Activated naive CD8-positive, alpha-beta T cell treated with anti-CD3 and anti-CD28 coated beads, Interleukin-2, amount 50 U/mL, for 16 hours (primary cell): Measurements from ENCODE around the gene VPS26A.
A peak's percentile ranks its signal among the peaks of the same experiment; 100 is the strongest.

Experiments used
- DNase-seq: peaks from one replicate; pipeline ENCODE4 v3.0.0-alpha.2; 2020; ENCODE audit warnings: low read depth, low spot score

VPS26A gene

GRCh38 chr10:69176823-69177222 lies 52.8 kb downstream of the VPS26A start:
- no peak for DNase-seq

- no peak for DNase-seq
These were observed 55.2 kb downstream of the VPS26A start for GRCh38 chr10:69179089-69179742.

DNA sequence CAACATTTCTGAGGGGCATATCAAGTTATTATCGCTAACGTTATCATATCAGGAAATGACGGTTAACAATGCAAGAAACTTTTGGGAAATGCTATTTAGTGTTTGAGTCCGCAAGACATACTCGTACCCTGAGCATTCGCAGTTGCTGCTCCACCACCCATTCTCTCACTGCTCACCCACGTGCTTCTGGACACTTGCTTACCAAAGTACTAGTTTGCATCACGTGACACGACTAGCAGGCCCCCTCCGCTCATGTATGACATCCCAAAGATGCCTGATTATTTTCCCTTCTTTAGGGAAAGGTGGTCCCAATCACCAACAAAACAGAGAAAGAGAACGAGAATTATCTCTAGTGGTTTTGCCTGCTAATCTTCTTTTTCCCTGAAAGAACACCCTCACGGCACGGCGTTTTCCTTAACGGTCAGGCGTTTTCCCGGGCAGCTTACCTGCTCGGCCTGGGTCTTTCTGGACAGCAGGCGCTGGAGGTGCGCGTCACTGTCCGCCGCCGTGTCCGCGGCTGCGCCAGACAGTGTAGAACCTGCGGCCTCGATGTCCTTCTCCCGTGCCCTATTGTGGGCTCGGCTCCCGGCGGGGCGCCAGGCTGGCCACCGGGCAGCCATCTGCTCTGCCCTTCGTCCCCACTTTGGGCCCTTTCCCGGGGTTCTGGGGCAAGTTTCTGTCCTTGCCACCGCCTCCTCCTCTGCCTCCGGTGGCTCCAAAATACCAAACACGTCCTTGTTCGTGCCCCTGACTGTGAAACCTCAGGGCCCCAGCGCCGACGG lies 56.0 kb downstream of the VPS26A start, which contains the start of gene SUPV3L1:
Gene SUPV3L1 (plus strand): TSS at position 492 of the 782 bp plus-strand sequence. CDS start 58 bp downstream, at position 550.
- peak; percentile 66 for DNase-seq

DNA sequence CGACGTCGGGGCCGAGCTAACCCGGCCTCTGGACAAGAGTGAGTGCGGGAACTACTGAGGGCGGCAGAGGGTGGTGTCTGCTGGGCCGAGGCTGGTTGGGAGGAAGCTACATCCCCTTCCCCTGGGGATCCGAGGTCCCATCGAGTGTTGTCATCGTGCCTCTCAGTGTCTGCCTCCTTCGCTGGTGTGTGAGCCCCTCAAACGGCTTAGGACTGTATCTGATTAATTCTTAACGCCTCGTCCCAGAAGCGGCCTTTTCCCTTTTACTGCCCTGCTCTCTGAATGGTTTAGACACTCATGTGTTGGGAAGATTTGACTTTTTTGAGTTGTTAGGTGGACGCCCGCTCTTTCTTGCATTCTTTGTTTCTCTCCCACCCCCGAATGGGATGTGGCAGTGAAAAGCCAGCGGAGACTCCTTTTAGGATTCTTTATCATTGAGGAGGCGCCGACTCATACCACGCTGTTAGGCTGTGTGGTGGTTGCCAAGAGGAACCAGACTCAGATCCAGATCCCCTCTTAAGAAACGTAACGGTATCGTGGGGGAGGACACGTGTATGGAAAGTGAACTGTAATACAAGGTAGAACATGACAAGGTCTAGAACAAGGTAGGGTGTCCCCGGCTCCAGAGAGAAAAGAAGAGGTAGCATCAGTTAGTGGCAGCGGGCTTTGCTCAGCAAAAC lies 56.7 kb downstream of the VPS26A start:
- DNase-seq: no peak

DNA sequence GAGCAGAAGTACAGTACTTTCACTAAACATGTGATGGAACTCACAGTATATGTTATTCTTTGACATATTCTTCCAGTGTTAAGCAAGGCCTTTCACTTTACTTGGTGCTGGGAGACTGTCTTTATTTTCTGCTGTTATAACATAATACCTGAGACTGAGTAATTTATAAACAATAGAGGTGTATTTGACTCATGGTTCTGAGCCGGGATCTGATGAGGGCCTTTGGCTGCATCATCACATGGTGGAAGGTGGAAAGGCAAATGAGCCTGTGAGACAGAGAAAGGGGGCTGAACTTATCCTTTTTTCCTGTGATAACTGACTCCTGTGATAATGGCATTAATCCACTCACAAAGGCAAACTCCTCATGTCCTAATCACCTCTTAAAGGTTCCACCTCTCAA lies 57.5 kb downstream of the VPS26A start:
- DNase-seq: no peak

DNA sequence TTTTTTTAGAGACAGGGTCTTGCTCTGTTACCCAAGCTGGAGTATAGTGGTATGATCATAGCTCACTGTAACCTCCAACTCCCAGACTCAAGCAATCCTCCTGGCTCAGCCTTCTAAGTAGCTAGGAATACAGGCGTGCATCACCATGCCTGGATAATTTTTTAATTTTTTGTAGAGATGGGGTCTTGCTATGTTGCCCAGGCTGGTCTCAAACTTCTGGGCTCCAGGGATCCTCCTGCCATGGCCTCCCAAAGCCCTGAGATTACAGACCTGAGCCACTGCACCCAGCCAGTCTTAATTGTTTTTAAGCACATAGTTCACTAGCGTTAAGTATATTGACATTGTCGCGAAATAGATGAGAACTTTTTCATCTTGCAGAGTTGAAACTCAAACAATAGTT lies 58.0 kb downstream of the VPS26A start:
- DNase-seq: no peak

- DNase-seq: no peak
These were observed 62.5 kb downstream of the VPS26A start for GRCh38 chr10:69186524-69186923.

- DNase-seq: no peak
These were observed 77.1 kb downstream of the VPS26A start for GRCh38 chr10:69201045-69201444.

GRCh38 chr10:69202332-69202731 lies 78.4 kb downstream of the VPS26A start:
- no peak for DNase-seq

GRCh38 chr10:69208761-69209160 lies 84.8 kb downstream of the VPS26A start:
- no peak for DNase-seq

DNA sequence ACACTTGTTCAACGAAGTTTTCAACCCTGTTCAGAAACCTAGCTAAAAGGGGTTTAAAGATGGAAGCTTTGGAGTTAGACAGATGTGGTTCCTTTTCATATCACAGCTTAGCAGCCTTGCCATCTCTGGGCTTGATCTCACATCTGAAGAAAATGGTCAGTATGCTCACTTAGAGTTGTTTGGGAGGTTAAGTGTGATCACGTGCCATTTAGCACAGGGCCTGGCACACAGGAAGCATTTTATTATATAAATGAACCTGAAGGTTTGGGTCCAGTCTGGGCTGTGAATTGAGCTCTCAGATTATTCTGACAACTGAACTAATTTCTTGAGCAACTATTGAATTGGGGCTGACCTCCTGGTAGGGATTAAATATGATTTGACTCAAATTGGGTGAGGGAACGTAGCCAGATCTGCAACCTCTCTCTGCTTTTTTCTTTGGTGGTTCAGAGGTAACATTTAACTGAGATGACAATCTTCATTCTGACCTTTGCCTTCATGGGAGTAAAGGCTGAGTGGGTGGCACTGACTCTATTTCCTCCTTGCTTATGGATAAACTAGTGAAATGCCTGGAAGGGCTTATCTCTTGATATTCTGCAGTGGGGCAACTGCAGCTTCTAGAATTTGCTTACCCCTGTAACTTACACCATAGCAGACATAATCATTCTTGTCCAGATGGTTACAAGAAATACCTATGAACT lies 86.0 kb downstream of the VPS26A start:
- no peak for DNase-seq

- no peak for DNase-seq
These were observed 87.1 kb downstream of the VPS26A start for GRCh38 chr10:69211104-69211503.

DNA sequence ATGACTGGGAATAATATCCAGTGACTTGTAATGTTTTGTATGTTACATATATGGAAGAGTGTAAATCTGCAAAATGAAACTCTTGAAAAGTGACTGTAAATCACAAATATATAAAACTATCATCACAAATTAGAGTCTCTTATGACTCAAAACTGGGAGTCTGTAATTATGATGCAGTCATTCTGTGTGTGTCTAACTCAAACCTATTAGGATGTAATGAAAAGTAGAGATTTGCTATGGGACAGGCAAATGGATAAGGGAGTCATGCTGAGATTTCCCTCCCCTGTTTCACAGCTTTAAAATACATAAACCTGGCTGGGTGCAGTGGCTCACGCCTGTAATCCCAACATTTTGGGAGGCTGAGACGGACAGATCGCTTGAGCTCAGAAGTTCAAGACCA lies 87.5 kb downstream of the VPS26A start:
- DNase-seq: no peak

DNA sequence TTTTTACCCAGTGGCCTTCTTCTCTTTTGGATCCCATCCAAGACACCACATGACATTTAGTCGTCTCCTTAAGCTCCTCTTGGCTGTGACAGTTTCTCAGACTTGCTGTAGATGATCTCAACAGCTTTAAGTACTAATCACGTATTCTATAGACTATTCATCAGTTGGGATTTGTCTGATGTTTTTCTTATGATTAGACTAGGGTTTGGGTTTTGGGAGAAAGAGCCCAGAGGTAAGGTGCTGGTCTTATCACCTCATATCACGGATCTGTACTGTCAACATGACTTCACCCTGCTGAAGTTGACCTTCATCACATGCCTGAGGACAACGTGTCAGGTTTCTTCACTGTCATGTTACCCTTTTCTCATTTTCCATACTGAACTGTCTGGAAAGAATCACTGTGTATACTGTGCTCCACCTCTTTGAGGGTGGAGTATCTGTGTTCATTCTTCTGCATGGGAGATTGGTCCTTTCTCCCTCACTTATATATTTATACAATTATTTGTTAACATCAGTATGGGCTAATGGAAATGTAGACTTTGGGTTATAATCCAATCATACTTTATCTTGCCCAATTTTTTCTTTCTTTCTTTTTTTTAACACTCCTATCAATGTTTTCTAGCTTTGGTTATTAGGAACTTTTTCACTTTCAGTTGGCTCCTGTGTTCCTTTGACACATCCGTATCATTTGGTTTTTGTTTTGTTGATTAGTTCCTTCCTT lies 89.8 kb downstream of the VPS26A start:
- no peak for DNase-seq

- no peak for DNase-seq
These were observed 90.7 kb downstream of the VPS26A start for GRCh38 chr10:69214666-69215131.

- no peak for DNase-seq
These were observed 91.6 kb downstream of the VPS26A start for GRCh38 chr10:69215405-69216171.

- no peak for DNase-seq
These were observed 92.7 kb downstream of the VPS26A start for GRCh38 chr10:69216577-69217118.

- no peak for DNase-seq
These were observed 93.3 kb downstream of the VPS26A start for GRCh38 chr10:69217119-69217754.

- no peak for DNase-seq
These were observed 94.9 kb downstream of the VPS26A start for GRCh38 chr10:69218831-69219230.

DNA sequence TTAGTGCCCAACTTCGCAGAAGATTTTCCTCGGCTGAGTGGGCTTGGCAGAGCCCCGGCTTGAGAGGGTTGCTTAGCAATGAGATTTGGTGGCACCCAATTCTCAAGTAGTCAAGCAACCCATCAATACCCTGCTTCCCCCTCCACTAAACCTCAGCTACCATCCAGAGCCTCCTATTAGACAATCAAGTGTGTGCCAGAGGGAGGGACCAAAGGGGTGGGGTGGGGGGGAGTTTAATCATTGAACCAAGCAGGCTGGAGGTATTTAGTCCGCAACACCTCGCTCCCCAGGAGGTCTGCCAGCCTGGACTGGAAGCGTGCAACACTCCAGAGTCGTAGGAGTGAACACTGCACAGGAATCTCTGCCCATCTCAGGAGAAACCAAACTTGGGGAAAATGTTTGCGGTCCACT lies 96.1 kb downstream of the VPS26A start, which contains the start of gene HKDC1:
Gene HKDC1 (plus strand): TSS at position 292 of the 411 bp plus-strand sequence. CDS start 104 bp downstream, at position 396.
- DNase-seq: no peak
